Activated CD4-positive, alpha-beta T cell treated with anti-CD3 and anti-CD28 coated beads for 36 hours (primary cell): ENCODE measurements around the gene ROR2. TPM values are rescaled to one million over a fixed set of nuclear protein-coding genes. Genes with fewer than 3 reads are reported as not detected.
"Not testable (repeated sequence)": the region's sequence is repeated elsewhere in the genome, so short reads cannot be mapped to it uniquely, and the experiment has no call there.

Source experiments
- ATAC-seq: fragments of 200-7000 bp; cut with Tn5 transposase; one replicate; pipeline ENCODE4 v1.10.0; 2021; ENCODE audit warnings: mild to moderate bottlenecking, moderate library complexity
- CTCF ChIA-PET: fragments of 350-600 bp; sonication (Branson Sonifier 250); formaldehyde crosslinking; loops from one replicate; lab custom pipeline; 2021; ENCODE audit warnings: antibody characterized with exemption; lab: Charles Lee
- POLR2A ChIA-PET: fragments of 350-600 bp; sonication (Branson Sonifier 250); formaldehyde crosslinking; loops from one replicate; lab custom pipeline; 2021; ENCODE audit warnings: antibody characterized with exemption, inconsistent platforms; lab: Charles Lee
- DNase-seq: peaks from one replicate; pipeline ENCODE4 v3.0.0-alpha.2; 2020
- H3K27ac Mint-ChIP-seq: one replicate; pipeline ENCODE4 v1.8.0; 2021; ENCODE audit warnings: mixed read lengths
- H3K27me3 Mint-ChIP-seq: one replicate; pipeline ENCODE4 v1.8.0; 2021; ENCODE audit warnings: mixed read lengths
- H3K36me3 Mint-ChIP-seq: one replicate; pipeline ENCODE4 v1.8.0; 2021; ENCODE audit warnings: low read depth, mixed read lengths
- H3K4me1 Mint-ChIP-seq: one replicate; pipeline ENCODE4 v1.8.0; 2021; ENCODE audit warnings: mixed read lengths
- H3K4me3 Mint-ChIP-seq: one replicate; pipeline ENCODE4 v1.8.0; 2021; ENCODE audit warnings: mild to moderate bottlenecking, moderate library complexity, mixed read lengths
- H3K9me3 Mint-ChIP-seq: one replicate; pipeline ENCODE4 v1.8.0; 2021; ENCODE audit warnings: low read depth, mixed read lengths
- intact Hi-C, 2 experiments: fragments of 100-400 bp; cut with DNase I in 1 of 2; cut with micrococcal nuclease in 1 of 2; formaldehyde crosslinking; loops; one replicate each; pipeline versions ENCODE4 v1.14.2 to v1.15.1; 2022 to 2024; cut with DNase I, micrococcal nuclease
- total RNA-seq, 2 experiments: library from RNA; stranded (reverse); gene quantifications; one replicate each; pipeline ENCODE4 v1.2.3, GENCODE V29; 2021

ROR2 gene
- total RNA-seq, 2 experiments from 2014 or later = not detected

GRCh38 chr9:91536211-91536691 is 413.8 kb downstream of the ROR2 start:
- Mint-ChIP-seq H3K4me3 (no peak overlapping the region), H3K9me3 (no peaks in the 10 kb centered on the region), H3K27ac (no peak overlapping the region), H3K36me3 (no peaks in the 10 kb centered on the region), H3K4me1 (peaks cover 10% of the 10 kb centered on the region), H3K27me3 (peaks cover 10% of the 10 kb centered on the region)
- intact Hi-C loops = no loop called here
- DNase-seq = no peak
- ATAC-seq = no peak
- ChIA-PET CTCF (no interaction called here), POLR2A (no interaction called here)

DNA sequence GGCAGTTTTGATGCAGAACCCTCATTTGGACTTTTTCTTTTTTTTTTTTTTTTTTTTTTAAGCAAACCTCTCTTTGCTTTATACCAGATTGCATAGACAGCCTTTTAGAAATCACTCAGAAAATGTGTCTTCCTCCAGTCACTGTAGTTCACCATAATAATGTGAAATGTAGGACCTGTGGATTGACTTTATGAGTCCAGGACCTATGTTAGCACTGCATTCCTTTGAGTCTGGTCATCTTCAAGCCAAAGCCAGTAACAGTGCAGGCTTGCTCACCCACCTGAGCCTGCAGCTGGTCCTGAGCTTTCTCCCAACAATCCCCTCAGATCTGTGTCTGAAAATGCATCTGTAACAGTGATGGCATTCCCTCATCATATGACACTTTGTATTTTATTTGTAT is 415.7 kb downstream of the ROR2 start:
- no peak overlapping the region for H3K4me3 Mint-ChIP-seq
- no peaks in the 10 kb centered on the region for H3K4me1 Mint-ChIP-seq
- no peak overlapping the region for H3K27ac Mint-ChIP-seq
- peaks cover 10% of the 10 kb centered on the region for H3K27me3 Mint-ChIP-seq
- ChIA-PET CTCF (no interaction called here), POLR2A (no interaction called here)
- ATAC-seq (no peak), DNase-seq (no peak)
- no peaks in the 10 kb centered on the region for H3K9me3 Mint-ChIP-seq
- intact Hi-C loops = no loop called here
- no peaks in the 10 kb centered on the region for H3K36me3 Mint-ChIP-seq

DNA sequence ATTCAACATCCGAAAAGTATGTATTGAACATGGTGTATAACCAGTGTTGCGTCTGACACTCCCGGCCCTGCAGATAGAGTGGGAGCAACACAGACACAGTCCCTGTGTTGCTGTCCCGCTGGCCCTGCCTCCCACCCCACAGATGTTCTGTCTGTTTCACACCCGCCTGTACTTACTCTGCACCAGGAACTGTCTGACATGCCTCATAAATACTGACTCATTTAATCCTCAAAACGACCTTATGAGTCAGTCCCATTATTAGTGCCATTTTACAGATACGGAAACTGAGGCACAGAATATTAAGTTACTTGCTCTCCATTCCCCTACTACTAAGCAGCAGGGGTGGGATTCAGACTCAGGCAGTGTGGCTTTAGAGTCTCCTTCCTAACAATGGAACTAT is 416.6 kb downstream of the ROR2 start:
- DNase-seq (no peak), ATAC-seq (no peak)
- Mint-ChIP-seq H3K27me3 (peaks cover 15% of the 10 kb centered on the region), H3K4me3 (no peak overlapping the region), H3K27ac (no peak overlapping the region), H3K36me3 (no peaks in the 10 kb centered on the region), H3K4me1 (no peaks in the 10 kb centered on the region), H3K9me3 (no peaks in the 10 kb centered on the region)
- intact Hi-C loops = no loop called here
- POLR2A ChIA-PET = no interaction called here
- CTCF ChIA-PET = no interaction called here

- peaks cover 20% of the 10 kb centered on the region for H3K27me3 Mint-ChIP-seq
- POLR2A ChIA-PET = no interaction called here
- CTCF ChIA-PET = no interaction called here
- no peaks in the 10 kb centered on the region for H3K9me3 Mint-ChIP-seq
- no peaks in the 10 kb centered on the region for H3K4me1 Mint-ChIP-seq
- no peaks in the 10 kb centered on the region for H3K36me3 Mint-ChIP-seq
- H3K27ac Mint-ChIP-seq = no peak overlapping the region
- ATAC-seq (no peak), DNase-seq (no peak)
- H3K4me3 Mint-ChIP-seq = no peak overlapping the region
- intact Hi-C loops = no loop called here
These were observed 417.7 kb downstream of the ROR2 start for GRCh38 chr9:91532325-91532724.

- H3K9me3 Mint-ChIP-seq = no peaks in the 10 kb centered on the region
- no peaks in the 10 kb centered on the region for H3K4me1 Mint-ChIP-seq
- no peaks in the 10 kb centered on the region for H3K36me3 Mint-ChIP-seq
- DNase-seq (no peak), ATAC-seq (no peak)
- ChIA-PET CTCF (no interaction called here), POLR2A (no interaction called here)
- no peak overlapping the region for H3K27ac Mint-ChIP-seq
- peaks cover 21% of the 10 kb centered on the region for H3K27me3 Mint-ChIP-seq
- intact Hi-C loops = no loop called here
- H3K4me3 Mint-ChIP-seq = no peak overlapping the region
These were observed 419.2 kb downstream of the ROR2 start for GRCh38 chr9:91530829-91531228.

- ATAC-seq (no peak), DNase-seq (no peak)
- ChIA-PET POLR2A (interaction anchor here (0.7 kb wide), 1 partner anchor 237 kb away, joined by 3 read pairs; no protein-coding TSS in a partner anchor), CTCF (no interaction called here)
- H3K36me3 Mint-ChIP-seq = no peaks in the 10 kb centered on the region
- intact Hi-C loops = no loop called here
- H3K27ac Mint-ChIP-seq = no peak overlapping the region
- H3K4me1 Mint-ChIP-seq = no peaks in the 10 kb centered on the region
- no peak overlapping the region for H3K4me3 Mint-ChIP-seq
- peaks cover 28% of the 10 kb centered on the region for H3K27me3 Mint-ChIP-seq
- peaks cover 2% of the 10 kb centered on the region for H3K9me3 Mint-ChIP-seq
These were observed 427.5 kb downstream of the ROR2 start for GRCh38 chr9:91522481-91522880.

GRCh38 chr9:91519520-91520277 is 430.3 kb downstream of the ROR2 start:
- Mint-ChIP-seq H3K9me3 (peaks cover 2% of the 10 kb centered on the region), H3K4me1 (no peaks in the 10 kb centered on the region), H3K27me3 (peaks cover 36% of the 10 kb centered on the region), H3K36me3 (no peaks in the 10 kb centered on the region), H3K4me3 (no peak overlapping the region), H3K27ac (no peak overlapping the region)
- ATAC-seq (no peak), DNase-seq (no peak)
- intact Hi-C loops = no loop called here
- POLR2A ChIA-PET = no interaction called here
- CTCF ChIA-PET = interaction anchor here (0.6 to 0.8 kb wide), 3 partner anchors 122 to 1114 kb away, joined by 3 read pairs; no protein-coding TSS in a partner anchor

DNA sequence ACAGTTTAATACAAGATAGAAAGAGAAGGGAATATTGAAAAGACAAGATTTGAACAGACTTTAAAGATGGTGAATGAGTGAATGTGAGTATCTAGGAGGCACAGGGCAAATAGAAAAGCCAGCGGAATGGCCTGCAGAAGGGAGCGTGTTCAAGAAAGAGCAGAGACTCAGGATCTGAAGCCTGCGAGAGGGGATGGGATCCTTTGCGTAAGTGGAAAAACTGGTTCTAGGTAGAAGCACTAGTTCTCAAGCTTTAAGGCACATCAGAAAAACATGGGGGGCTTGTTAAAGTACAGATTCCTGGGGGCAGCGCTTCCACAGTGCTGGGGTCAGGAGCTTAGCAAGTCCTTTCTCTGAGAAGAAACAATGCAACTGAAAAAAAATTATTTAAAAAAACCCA is 431.6 kb downstream of the ROR2 start:
- no peaks in the 10 kb centered on the region for H3K4me1 Mint-ChIP-seq
- H3K27ac Mint-ChIP-seq = no peak overlapping the region
- peaks cover 40% of the 10 kb centered on the region for H3K27me3 Mint-ChIP-seq
- H3K36me3 Mint-ChIP-seq = no peaks in the 10 kb centered on the region
- H3K4me3 Mint-ChIP-seq = no peak overlapping the region
- ATAC-seq (no peak), DNase-seq (no peak)
- POLR2A ChIA-PET = no interaction called here
- CTCF ChIA-PET = interaction anchor here (0.7 kb wide), 2 partner anchors 15 to 123 kb away, joined by 3 read pairs; no protein-coding TSS in a partner anchor
- intact Hi-C loops = no loop called here
- H3K9me3 Mint-ChIP-seq = no peaks in the 10 kb centered on the region

- H3K4me3 Mint-ChIP-seq = no peak overlapping the region
- POLR2A ChIA-PET = no interaction called here
- ATAC-seq (no peak), DNase-seq (no peak)
- no peaks in the 10 kb centered on the region for H3K4me1 Mint-ChIP-seq
- intact Hi-C loops = no loop called here
- H3K36me3 Mint-ChIP-seq = no peaks in the 10 kb centered on the region
- no peak overlapping the region for H3K27ac Mint-ChIP-seq
- H3K27me3 Mint-ChIP-seq = peaks cover 41% of the 10 kb centered on the region
- CTCF ChIA-PET = interaction anchor here (1.3 kb wide), 1 partner anchor 10 kb away, joined by 3 read pairs; no protein-coding TSS in a partner anchor
- no peaks in the 10 kb centered on the region for H3K9me3 Mint-ChIP-seq
These were observed 432.2 kb downstream of the ROR2 start for GRCh38 chr9:91517801-91518200.

DNA sequence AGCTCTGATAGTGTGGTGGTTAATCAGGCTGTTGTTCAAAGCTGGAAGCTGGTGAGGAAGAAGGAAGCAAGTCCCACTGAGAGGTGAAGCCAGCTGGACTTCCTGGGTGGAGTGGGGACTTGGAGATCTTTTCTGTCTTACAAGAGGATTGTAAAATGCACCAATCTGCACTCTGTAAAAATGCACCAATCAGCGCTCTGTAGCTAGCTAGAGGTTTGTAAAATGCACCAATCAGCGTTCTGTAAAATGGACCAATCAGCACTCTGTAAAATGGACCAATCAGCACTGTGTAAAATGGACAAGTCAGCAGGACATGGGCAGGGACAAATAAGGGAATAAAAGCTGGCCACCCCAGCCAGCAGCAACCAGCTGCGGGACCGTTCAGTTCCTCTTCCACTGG is 432.7 kb downstream of the ROR2 start:
- H3K27me3 Mint-ChIP-seq = peaks cover 43% of the 10 kb centered on the region
- H3K36me3 Mint-ChIP-seq, POLR2A ChIA-PET, H3K9me3 Mint-ChIP-seq, DNase-seq, H3K4me1 Mint-ChIP-seq, H3K27ac Mint-ChIP-seq, ATAC-seq, H3K4me3 Mint-ChIP-seq, intact Hi-C loops: not testable (repeated sequence)
- CTCF ChIA-PET = interaction anchor here (1.3 kb wide), 1 partner anchor 9 kb away, joined by 3 read pairs; no protein-coding TSS in a partner anchor

DNA sequence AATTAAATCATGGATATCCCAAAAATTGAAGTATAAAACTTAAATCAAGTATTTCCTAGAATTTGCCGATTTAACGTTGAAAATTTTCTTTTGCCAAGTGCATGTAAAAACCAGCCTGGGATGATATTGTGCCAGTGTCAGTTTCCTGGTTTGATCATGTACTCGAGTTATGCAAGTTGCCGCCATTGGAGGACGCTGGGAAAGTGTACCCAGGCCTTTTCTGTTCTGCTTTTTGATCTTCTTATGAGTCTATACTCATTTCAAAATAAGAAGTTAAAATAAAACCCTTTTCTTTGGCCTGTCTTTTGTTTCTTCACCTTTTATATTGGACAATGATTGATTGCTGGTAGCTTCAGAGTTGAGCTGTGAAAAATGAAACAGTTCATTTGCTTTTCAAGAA is 433.3 kb downstream of the ROR2 start:
- intact Hi-C loops = no loop called here
- POLR2A ChIA-PET = no interaction called here
- Mint-ChIP-seq H3K9me3 (peaks cover 5% of the 10 kb centered on the region), H3K36me3 (peaks cover 4% of the 10 kb centered on the region), H3K27me3 (peaks cover 45% of the 10 kb centered on the region), H3K4me3 (no peak overlapping the region), H3K27ac (no peak overlapping the region), H3K4me1 (no peaks in the 10 kb centered on the region)
- ATAC-seq (no peak), DNase-seq (no peak)
- CTCF ChIA-PET = interaction anchor here (1.3 kb wide), 1 partner anchor 9 kb away, joined by 3 read pairs; no protein-coding TSS in a partner anchor

DNA sequence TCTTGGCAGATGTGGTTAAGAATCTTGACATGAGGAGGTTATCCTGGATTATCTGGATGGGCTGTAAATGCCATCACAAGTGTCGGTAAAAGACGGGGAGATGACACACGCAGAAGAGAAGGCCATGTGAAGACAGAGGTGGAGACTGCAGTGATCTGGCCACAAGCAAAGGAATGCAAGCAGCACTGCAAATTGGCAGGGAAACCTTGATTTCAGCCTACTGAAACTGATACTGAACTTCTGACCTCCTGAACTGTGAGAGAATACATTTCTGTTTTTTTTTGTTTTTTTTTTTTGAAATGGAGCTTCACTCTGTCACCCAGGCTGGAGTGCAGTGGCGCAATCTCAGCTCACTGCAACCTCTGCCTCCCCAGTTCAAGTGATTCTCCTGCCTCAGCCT is 433.9 kb downstream of the ROR2 start:
- CTCF ChIA-PET = no interaction called here
- H3K27ac Mint-ChIP-seq = no peak overlapping the region
- intact Hi-C loops = no loop called here
- peaks cover 8% of the 10 kb centered on the region for H3K9me3 Mint-ChIP-seq
- no peaks in the 10 kb centered on the region for H3K4me1 Mint-ChIP-seq
- DNase-seq (no peak), ATAC-seq (no peak)
- H3K36me3 Mint-ChIP-seq = peaks cover 4% of the 10 kb centered on the region
- peaks cover 45% of the 10 kb centered on the region for H3K27me3 Mint-ChIP-seq
- POLR2A ChIA-PET = no interaction called here
- H3K4me3 Mint-ChIP-seq = no peak overlapping the region
